Measurements from ENCODE around the gene SIRT3. TPM values are rescaled to one million over a fixed set of nuclear protein-coding genes. Genes with fewer than 3 reads are reported as not detected.

Gene SIRT3
- total RNA-seq, 4 donors from 2014 or later = 7.9 to 20.1 (median 14.0) TPM

DNA sequence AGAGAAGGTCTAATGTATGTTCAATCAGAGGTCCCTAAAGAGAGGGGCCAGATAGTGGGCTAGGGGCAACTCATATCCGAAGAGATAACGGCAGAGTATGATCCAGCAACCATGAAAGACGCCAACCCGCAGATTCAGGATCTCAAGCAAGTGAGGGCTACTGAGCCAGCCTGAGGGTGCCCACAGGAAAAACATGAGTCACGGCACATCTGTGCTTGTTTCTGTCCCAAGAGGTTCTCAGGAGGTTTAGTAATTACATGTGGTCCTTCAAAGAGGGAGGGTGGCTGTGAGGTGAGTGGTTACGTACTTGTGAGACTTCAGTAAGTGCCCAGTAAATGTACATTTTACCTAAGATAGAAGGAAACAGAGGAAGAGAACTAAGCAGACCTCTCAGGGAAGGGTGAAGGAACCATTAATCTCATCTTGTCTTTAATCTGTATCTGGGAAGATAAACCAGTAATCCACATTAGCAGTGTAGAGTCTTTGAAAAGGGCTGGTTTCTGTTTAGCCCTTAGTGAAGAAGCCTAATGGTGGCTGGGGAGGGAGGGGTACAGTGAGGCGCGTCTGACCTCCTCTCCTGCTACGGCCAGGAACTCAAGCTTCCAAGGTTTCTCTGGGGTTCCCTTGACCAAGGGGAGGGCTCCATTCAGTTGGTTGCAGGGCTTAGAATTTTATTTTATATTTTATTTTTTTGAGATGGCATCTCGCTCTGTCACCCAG is 10.2 kb downstream of the SIRT3 start:
- H3K9me3 ChIP-seq = no peaks in the 10 kb centered on the region
- WGBS = 91% methylated on average over 10 of the region's 10 CpGs
- no peak for DNase-seq (ENCODE audit: extremely low spot score)
- TF ChIP-seq POLR2A (IDR thresholded peaks at IDR 0.05; ENCODE audit: low read depth) (no peak), EP300 (IDR thresholded peaks at IDR 0.05) (no peak), POLR2AphosphoS5 (IDR thresholded peaks at IDR 0.05) (no peak)
- TF ChIP-seq, protein P1, sequence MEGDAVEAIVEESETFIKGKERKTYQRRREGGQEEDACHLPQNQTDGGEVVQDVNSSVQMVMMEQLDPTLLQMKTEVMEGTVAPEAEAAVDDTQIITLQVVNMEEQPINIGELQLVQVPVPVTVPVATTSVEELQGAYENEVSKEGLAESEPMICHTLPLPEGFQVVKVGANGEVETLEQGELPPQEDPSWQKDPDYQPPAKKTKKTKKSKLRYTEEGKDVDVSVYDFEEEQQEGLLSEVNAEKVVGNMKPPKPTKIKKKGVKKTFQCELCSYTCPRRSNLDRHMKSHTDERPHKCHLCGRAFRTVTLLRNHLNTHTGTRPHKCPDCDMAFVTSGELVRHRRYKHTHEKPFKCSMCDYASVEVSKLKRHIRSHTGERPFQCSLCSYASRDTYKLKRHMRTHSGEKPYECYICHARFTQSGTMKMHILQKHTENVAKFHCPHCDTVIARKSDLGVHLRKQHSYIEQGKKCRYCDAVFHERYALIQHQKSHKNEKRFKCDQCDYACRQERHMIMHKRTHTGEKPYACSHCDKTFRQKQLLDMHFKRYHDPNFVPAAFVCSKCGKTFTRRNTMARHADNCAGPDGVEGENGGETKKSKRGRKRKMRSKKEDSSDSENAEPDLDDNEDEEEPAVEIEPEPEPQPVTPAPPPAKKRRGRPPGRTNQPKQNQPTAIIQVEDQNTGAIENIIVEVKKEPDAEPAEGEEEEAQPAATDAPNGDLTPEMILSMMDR (IDR thresholded peaks at IDR 0.05) = no peak
- H3K4me3 ChIP-seq = no peak overlapping the region
- H3K36me3 ChIP-seq = peaks cover 0 to 48% (median 18%) of the 10 kb centered on the region in 4 donors
- H3K4me1 ChIP-seq = peaks cover 0 to 28% (median 16%) of the 10 kb centered on the region in 4 donors
- H3K27ac ChIP-seq (replicated peaks in 1 of 4) = no peak overlapping the region
- intact Hi-C loops (cut with DNase I) = no loop called here
- no peaks in the 10 kb centered on the region for H3K27me3 ChIP-seq

GRCh38 chr11:224424-224823 is 11.7 kb downstream of the SIRT3 start:
- 73% methylated on average over 7 of the region's 7 CpGs for WGBS
- Histone ChIP-seq H3K4me3 (no peak overlapping the region), H3K27ac (replicated peaks in 1 of 4) (peak overlapping the region in 3 of 4 donors; percentile 55 to 83 (median 82)), H3K4me1 (peaks cover 0 to 28% (median 16%) of the 10 kb centered on the region in 4 donors), H3K27me3 (no peaks in the 10 kb centered on the region), H3K36me3 (peaks cover 0 to 33% (median 13%) of the 10 kb centered on the region in 4 donors), H3K9me3 (no peaks in the 10 kb centered on the region)
- TF ChIP-seq, protein P1 (IDR thresholded peaks at IDR 0.05) = no peak
- TF ChIP-seq POLR2AphosphoS5 (IDR thresholded peaks at IDR 0.05) (no peak), POLR2A (IDR thresholded peaks at IDR 0.05; ENCODE audit: low read depth) (no peak), EP300 (IDR thresholded peaks at IDR 0.05) (no peak)
- no peak for DNase-seq (ENCODE audit: extremely low spot score)
- intact Hi-C loops (cut with DNase I) = no loop called here

DNA sequence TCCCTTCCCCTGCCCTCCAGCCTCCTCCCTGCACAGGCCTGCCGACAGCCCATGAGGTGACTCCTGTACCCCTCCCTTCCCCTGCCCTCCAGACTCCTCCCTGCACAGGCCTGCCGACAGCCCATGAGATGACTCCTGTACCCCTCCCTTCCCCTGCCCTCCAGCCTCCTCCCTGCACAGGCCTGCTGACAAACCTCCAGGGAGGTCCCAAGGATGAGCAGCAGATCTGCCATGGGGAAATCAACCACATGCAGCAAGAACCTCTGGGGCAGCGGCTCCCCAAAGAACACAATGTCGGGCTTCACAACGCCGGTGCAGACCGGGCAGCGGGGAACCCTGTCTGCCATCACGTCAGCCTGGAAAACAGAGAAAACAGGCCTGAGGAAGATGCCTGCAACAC is 12.3 kb downstream of the SIRT3 start:
- Histone ChIP-seq H3K27me3 (no peaks in the 10 kb centered on the region), H3K4me3 (no peak overlapping the region), H3K27ac (replicated peaks in 1 of 4) (peak overlapping the region in 3 of 4 donors; percentile 55 to 83 (median 82)), H3K9me3 (no peaks in the 10 kb centered on the region), H3K4me1 (peaks cover 0 to 28% (median 16%) of the 10 kb centered on the region in 4 donors), H3K36me3 (peaks cover 0 to 29% (median 16%) of the 10 kb centered on the region in 4 donors)
- no peak for DNase-seq (ENCODE audit: extremely low spot score)
- 89% methylated on average over 7 of the region's 9 CpGs for WGBS
- intact Hi-C loops (cut with DNase I) = no loop called here
- TF ChIP-seq, protein P1 (IDR thresholded peaks at IDR 0.05) = no peak
- TF ChIP-seq EP300 (IDR thresholded peaks at IDR 0.05) = no peak
- TF ChIP-seq POLR2A (IDR thresholded peaks at IDR 0.05; ENCODE audit: low read depth) = no peak
- no peak for TF ChIP-seq POLR2AphosphoS5 (IDR thresholded peaks at IDR 0.05)

DNA sequence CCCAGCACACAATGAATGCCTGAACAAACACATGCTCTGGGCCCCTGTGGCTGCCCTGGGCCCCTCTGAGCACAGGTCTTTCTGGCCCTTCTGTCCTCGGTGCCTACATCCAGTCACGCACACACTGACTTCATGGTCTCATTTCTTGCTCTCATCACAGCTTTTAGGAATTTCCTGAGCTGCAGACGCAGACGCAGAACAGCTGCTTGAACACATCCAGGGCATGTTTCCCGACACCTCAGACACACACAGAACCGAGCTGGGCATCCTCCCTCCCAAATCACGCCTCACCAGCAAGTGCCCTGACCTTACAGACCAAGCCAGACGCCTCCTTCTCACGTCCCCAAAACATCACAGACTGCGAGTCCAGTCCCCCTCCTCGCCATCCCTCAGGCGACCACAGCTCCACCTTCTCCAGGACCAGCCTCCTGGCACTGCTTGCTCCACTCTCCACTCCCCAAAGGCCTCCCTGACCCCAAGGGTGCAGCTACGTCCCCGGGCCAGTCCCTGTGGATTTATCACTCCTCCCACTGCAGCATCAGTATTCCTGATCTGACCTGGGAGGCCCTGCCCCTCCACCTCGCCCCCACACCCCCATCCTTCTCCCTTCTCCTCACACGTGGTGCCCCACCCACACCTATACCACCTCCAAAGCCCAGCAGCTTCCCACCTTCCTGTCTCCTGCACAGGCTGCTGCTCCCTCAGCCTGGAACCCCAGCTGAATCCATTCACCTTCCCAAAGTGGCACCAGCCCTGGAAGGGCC is 12.9 kb downstream of the SIRT3 start:
- no peak for DNase-seq (ENCODE audit: extremely low spot score)
- no peaks in the 10 kb centered on the region for H3K9me3 ChIP-seq
- no peaks in the 10 kb centered on the region for H3K27me3 ChIP-seq
- H3K4me1 ChIP-seq = peaks cover 0 to 28% (median 16%) of the 10 kb centered on the region in 4 donors
- peak overlapping the region in 3 of 4 donors; percentile 82 to 83 (median 83) for H3K27ac ChIP-seq (replicated peaks in 1 of 4)
- H3K36me3 ChIP-seq = peaks cover 0 to 32% (median 21%) of the 10 kb centered on the region in 4 donors
- intact Hi-C loops (cut with DNase I) = no loop called here
- TF ChIP-seq POLR2AphosphoS5 (IDR thresholded peaks at IDR 0.05) = peak; percentile 49
- TF ChIP-seq, protein P1 (IDR thresholded peaks at IDR 0.05) = no peak
- 60% methylated on average over 16 of the region's 16 CpGs for WGBS
- H3K4me3 ChIP-seq = no peak overlapping the region
